Stimulated activated CD4-positive, alpha-beta T cell treated with anti-CD3 and anti-CD28 coated beads, Interleukin-2, amount 100 ng/mL, for 4 hours (primary cell): Measurements from ENCODE around the gene GP1BA.
A peak's percentile ranks its signal among the peaks of the same experiment; 100 is the strongest.
"Not testable (repeated sequence)": the region's sequence is repeated elsewhere in the genome, so short reads cannot be mapped to it uniquely, and the experiment has no call there.

Source experiments
- DNase-seq: peaks from one replicate; pipeline ENCODE4 v3.0.0-alpha.2; 2020; ENCODE audit warnings: low read depth

The GP1BA gene

DNA sequence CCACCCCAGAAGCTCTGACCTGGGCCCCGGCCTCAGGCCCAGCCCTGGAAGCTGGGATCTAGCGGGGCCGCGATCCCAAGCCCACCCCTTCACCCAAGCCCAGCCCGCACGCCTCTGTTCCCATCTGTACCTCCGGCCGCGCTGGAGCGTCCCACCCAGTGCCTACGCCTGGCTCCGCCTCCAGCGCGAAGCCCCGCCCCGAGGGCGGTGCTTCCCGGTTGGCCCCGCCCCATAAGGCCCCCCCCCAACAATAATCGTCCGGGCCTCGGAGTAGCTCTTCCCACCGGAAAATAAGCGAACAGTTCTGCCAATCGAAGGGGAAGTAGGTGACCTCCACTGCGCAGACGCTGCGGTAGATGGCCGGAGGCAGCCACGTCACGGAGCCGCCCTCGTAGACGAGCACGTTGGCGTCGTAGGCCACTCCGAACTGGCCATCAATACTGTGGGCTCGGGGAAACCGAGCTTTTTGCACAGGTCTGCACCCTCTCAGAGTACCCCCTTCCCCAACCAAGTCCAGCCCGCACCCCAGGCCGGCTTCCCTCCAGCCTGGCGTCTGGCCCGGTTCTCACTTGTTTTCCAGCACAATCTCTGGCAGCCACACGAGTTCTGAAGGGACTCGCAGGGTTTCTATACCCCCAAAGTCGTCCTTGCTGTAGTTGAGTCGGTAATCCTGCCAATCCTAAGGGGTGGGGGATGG is 30.3 kb upstream of the GP1BA start:
- DNase-seq, result no peak

DNA sequence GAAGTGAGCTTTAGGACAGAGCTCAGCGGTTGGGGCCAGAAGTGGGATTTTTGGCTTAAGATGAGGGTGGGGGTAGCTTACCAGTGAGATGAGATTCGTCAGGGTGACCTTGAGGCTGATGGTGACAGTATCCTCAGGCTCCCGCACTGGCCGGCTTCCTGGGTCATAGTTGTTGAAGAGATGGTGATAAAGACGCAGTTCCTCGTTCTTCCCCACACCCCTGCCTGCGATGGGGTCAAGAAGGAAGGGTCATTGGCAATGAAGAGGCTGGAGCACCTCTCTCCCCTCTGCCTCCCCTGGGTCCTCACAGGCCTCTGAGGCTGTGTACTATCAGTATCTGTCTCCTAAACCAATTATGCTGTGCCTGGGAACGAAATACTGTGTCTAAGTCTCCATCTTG is 29.5 kb upstream of the GP1BA start:
- no peak for DNase-seq

DNA sequence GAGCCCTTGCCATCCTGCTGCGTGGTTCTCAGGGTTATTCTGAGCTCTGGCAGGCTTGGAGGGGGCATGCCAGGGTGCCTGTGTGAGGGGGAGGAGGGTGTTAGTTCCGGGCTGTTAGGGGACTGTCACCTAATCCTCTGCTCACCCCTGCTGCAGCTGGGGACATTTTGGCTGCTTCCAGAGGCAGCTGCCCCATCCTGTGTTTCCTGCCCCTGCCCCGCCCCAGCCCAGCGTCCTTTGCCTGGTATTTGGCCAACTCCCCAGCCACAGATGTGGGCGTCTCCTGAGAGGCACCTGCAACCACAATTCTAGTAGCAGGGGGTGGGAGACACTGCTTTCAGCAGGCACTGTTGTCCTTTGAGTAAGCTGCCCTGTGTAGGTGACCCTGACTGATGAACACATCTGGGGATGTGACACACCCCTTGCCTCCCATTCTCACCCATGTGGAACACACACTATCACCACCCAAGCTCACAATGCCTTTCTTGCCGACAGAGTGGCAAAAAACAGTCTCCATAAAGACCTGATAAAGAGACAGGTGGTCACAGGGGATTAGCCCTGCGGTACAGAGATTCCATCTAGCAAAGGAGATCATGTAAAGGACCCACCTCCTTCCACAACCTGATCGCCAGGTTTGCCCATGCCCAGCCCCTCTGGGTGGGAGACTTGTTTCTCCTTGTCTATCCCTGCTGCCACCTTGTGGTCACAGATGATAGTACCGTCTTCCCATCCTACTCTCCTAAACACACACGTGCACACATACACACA is 28.8 kb upstream of the GP1BA start, which contains the start of gene CHRNE:
Gene CHRNE, minus strand, starts transcription at position 48 of the 768 bp plus-strand sequence. Its CDS starts 35 bp downstream, at position 13.
- peak; percentile 70 for DNase-seq

- DNase-seq, result not testable (repeated sequence)
Measured at GRCh38 chr17:4906642-4907041, 25.4 kb upstream of the GP1BA start.

GRCh38 chr17:4908301-4908700 is 23.8 kb upstream of the GP1BA start:
- no peak for DNase-seq

DNA sequence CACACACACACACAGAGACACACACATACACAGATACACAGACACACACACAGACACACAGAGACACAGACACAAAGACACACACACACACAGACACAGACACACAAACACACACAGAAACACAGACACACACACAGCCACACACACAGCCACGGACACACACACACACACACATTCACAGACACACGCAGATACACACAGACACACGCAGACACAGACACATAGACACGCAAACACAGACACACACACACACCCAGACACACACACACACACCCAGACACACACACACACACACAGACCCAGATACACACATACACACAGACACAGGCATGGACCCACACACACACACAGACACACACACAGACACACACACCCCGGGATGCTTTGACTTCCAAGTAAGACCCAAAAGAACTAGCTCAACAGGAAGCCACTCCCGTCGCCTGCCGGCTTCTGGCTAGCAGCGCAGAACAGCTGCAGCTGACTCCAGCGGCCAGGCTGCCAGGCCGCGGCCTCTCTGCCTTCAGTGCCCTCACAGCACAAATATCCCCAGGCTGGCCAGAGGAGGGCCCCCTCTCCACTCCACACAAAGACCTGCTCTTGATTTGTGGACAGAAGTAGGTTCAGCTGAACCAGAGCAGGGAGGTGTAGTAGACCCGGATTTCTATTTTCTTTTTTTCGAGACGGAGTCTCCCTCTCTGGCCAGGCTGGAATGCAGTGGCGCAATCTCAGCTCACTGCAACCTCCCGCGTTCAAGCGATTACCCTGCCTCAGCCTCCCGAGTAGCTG is 23.2 kb upstream of the GP1BA start:
- DNase-seq, result peak; percentile 40

GRCh38 chr17:4913994-4914393 is 18.1 kb upstream of the GP1BA start:
- no peak for DNase-seq

DNA sequence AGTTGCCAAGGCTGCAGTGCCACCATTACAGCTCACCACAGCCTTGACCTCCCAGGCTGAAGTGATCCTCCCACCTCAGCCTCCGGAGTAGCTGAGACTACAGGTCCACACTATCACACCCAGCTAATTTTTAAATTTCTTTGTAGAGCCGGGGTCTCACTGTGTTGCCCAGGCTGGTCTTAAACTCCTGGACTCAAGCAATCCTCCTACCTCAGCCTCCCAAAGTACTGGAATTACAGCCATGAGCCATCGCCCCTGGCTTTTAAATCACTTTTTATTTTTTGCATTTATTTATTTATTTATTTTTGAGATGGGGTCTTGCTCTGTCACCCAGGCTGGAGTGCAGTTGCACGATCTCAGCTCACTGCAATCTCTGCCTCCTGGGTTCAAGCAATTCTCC is 17.5 kb upstream of the GP1BA start:
- not testable (repeated sequence) for DNase-seq

DNA sequence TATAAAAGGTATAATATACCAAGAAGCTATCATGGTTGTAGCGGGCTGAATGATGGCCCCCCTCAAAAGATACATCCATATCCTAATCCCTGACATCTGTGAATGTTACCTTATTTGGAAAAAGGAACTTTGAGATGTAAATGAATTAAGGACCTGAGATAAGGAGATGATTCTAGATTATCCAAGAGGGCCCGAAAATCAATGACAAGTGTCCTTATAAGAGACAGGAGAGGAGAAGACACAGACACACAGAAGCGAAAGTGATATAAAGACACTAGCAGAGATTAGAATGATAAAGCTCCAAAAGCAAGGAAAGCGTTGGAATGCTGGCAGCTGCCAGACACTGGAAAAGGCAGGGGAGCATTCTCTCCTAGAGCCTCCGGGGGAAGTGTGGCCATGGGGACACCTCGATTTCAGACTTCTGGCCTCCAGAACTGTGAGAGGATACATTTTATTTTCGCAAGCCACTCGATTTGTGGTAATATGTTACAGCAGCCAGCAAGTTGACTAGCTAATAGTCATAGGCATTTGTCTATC is 12.5 kb upstream of the GP1BA start:
- no peak for DNase-seq

- no peak for DNase-seq
Measured at GRCh38 chr17:4920351-4921048, 11.6 kb upstream of the GP1BA start.

GRCh38 chr17:4921320-4921719 is 10.8 kb upstream of the GP1BA start:
- no peak for DNase-seq

DNA sequence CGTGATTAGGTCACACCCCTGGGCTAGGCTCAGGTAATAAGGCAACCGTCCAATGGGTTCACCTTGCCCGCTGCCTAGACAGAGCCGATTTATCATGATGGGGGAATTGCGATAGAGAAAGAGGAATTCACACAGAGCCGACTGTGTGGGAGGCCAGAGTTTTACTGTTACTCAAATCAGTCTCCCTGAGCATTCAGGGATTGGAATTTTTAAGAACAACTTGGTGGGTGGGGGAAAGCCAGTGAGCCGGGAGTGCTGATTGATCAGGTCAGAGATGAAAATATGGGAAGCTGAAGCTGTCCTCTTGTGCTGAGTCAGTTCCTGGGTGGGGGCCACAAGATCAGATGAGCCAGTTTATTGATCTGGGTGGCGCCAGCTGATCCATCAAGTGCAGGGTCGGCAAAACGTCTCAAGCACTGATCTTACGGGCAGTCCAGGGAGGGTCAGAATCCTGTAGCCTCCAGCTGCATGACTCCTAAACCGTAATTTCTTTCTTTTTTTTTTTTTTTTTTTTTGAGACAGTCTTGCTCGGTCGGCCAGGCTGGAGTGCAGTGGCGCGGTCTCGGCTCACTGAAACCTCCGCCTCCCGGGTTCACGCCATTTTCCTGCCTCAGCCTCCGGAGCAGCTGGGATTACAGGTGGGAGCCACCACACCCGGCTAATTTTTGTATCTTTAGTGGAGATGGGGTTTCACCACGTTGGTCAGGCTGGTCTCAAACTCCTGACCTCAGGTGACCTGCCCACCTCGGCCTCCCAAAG is 5.3 kb upstream of the GP1BA start:
- not testable (repeated sequence) for DNase-seq

- DNase-seq, result no peak
Measured at GRCh38 chr17:4928881-4929280, 3.2 kb upstream of the GP1BA start.

DNA sequence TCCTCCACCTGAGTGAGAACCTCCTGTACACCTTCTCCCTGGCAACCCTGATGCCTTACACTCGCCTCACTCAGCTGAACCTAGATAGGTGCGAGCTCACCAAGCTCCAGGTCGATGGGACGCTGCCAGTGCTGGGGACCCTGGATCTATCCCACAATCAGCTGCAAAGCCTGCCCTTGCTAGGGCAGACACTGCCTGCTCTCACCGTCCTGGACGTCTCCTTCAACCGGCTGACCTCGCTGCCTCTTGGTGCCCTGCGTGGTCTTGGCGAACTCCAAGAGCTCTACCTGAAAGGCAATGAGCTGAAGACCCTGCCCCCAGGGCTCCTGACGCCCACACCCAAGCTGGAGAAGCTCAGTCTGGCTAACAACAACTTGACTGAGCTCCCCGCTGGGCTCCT is 679 bp downstream of the GP1BA start:
- no peak for DNase-seq

- DNase-seq, result no peak
Measured at GRCh38 chr17:4933646-4934045, 1.6 kb downstream of the GP1BA start.

GRCh38 chr17:4934173-4934979 is 2.3 kb downstream of the GP1BA start:
- no peak for DNase-seq

DNA sequence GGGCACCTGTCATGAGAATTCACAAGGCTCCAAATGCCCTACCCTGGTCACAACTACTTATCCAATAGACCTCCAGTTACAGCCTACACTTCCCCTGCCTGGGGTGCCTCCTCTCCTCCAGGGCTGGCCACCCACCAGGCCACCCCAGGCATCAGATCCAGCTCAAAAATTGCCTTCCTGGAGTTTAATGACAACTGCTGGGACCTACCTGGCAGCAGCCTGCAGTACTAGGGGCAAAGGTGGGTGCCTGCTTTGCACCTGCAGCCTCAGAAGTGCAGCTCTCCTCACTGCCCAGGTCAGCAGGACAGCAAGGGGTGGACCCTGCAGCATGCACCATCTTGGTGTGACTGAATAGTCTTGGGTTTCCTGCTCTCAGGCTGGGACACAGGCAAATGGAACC is 3.6 kb downstream of the GP1BA start:
- no peak for DNase-seq

DNA sequence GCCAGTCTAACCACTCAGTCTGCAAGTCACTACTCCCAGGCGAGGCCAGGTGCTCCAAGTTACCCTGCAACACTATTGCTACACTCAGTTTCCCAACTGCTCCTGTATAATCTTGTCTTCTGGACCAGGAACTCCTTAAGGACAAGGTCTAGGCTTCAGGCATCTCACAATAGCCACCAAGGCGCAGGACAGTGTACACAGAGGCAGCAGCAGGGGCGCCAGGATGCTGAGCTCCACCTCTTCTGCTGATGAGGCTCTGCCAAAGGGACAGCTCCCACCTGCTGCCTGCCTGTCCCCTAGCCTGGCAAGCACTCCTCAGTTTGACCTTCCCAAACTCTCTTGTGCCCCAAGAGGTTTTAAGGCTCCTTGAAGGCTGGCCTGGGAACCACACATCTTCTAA is 4.4 kb downstream of the GP1BA start:
- DNase-seq, result no peak

- DNase-seq, result no peak
Measured at GRCh38 chr17:4937553-4937952, 5.5 kb downstream of the GP1BA start.

- no peak for DNase-seq
Measured at GRCh38 chr17:4938069-4938491, 6.0 kb downstream of the GP1BA start.
